GM19328 (cell line): ENCODE measurements around the gene HS1BP3.

ENCODE experiments used
- ATAC-seq: cut with Tn5 transposase; IDR thresholded peaks from one replicate; pipeline ENCODE4 v1.9.1; 2021; ENCODE audit warnings: mild to moderate bottlenecking, moderate library complexity; ENCODE audit not compliant: unreplicated experiment

HS1BP3 gene, protein sequence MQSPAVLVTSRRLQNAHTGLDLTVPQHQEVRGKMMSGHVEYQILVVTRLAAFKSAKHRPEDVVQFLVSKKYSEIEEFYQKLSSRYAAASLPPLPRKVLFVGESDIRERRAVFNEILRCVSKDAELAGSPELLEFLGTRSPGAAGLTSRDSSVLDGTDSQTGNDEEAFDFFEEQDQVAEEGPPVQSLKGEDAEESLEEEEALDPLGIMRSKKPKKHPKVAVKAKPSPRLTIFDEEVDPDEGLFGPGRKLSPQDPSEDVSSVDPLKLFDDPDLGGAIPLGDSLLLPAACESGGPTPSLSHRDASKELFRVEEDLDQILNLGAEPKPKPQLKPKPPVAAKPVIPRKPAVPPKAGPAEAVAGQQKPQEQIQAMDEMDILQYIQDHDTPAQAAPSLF

DNA sequence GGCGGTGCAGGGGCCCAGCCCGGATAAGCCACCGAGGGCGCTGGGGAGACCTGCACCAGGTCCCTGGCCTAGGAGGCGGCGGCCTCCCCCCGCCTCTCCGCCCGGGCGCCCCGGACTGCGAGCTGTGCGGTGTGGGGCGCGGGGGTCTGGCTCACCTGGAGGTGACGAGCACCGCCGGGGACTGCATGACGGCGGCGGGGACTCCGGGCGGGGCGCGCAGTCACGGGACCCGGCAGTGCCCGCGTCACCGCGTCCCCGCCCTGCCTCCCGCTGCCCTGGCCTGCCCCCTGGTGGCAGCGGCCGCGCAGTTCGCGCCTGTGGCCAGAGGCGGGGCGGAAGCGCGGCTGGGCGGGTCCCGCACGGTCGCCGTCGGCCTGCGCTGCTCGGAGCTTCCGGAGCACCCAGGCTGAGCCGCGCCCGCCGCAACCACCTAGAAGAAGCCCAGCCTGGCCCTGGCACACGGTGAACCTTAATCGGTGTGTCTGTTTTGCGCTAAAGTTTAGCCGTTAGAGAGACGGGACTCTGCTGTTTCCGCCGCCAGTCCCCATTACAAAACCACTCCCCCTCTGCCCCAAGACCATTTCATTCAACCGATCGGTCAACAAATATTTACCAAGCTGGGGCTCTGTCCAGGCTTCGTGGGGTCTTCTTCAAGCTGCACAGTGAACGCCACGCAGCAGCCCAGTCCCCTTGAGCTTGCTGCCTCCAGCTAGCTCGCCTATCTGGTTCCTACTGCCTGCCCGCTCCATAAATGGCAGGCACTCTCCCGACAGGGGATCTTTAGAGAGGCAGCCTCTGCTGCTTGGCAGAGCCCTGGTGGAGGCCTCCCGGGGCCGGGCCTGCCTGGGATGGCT is at the start of gene HS1BP3:
Gene HS1BP3, minus strand, starts transcription at position 222 of the 854 bp plus-strand sequence. Its CDS starts 35 bp downstream, at position 187.
- peak; percentile 96 for ATAC-seq

DNA sequence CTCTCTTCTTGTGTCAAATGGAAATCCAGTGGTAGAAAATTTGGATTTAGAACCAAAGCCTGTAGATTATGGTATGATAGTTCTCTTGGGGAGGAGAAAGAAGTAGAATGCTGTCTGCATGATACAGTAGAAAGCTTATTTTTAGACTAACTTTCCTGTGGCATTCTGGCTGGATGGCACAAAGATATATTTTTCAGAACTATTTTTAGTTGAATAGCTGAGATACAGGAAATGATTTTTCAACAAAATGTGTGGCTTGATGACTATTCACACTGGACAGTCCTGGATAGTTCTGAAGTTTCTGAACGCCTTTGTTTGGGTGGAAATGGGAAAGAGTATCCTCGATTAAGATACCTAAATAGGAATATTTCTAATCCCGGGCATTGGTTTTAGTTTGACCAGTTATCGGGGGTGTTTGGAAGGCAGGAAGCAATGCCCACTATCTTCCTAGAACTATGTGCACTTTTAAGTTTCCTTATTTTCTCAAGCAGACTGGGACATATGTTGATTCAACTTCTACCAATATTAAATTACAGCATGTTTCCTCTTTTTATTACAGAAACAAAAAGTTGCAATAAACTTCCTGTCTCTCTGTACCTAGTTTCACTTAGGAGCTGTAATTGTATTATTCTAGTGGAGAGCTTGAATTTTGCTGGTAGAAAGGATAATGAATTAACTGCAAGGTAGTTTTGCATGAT is 48.2 kb upstream of the HS1BP3 start:
- ATAC-seq: no peak

DNA sequence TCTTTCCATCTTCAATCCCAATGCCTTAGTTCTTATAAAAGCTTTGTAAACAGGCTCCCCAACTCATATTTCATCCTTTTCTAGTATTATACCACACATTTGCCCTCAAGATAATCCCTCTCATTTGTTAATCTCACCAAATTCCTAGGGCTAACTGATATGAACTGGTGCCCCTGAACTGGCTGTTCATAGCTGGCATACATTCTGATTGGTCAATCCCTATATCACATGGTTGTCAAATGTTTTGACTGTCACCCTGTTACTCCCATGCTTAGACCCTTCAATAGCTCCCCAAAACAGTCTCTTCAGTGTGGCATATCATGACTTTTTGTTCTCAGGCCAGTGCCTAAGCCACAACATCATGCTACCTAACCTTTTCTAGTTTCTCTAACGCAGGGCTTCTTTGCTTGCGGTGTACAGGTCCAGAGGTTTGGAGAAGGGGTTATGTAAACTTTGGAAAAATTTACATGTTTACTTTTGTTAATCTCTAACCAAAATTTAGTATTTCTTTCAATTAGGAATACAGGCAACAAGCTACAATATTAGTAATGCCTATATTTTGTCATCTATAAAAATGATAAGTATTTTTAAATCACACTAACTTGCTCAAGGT is 46.5 kb upstream of the HS1BP3 start:
- no peak for ATAC-seq

DNA sequence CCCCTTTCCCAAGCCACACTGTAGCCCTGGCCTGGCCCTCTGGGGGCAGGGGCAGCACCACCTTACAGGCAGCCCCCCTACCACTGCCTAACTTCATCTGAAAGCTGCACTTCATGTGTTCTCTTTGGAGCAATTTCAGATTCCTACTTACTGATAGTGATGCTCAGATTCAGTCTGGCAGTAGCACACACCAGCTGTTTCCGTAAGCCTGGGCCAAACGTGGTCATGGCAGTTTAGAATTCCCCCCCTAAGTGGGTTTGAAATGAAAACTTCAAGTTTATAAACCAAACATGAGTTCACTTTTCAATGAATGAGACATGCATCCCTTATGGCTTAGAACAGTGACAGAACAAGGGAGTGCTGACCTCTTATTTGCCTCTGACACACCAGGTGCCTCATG is 45.5 kb upstream of the HS1BP3 start:
- ATAC-seq: no peak

DNA sequence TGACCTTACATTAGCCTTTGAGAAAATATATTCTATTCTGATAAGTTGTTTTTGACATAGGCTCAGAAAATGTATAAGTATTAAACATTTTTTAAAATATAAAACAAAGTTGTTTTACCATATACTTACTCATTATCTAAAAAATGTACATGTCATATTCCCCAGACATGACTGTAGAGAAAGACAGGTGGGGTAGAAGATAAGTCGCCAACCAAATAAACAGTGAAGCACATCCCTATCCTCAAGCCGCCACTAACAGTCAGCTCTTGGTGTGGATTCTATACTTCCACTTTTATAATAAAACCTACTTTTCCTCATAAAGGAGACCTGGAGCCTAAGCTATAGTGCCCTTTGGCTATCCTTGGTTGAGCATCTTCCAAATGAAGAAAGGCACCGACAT is 42.4 kb upstream of the HS1BP3 start:
- ATAC-seq: no peak

DNA sequence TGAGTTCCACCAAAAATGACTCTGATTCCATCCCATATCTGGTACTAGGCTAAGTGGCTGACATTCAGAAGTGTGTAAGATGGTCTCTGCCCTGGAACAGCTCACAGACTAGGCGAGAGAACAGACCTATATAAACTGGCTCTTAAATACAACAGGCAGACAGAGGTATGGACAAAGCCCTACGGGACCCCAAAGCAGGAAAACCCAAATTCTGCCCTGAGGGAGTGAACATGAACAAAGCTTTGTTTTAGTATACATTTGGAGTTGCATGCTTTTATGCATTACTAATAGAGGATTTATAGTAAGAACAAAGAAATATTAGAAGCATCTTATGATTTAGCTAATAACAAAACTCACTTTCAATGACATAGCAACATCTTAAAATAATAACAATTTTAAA is 41.2 kb upstream of the HS1BP3 start:
- no peak for ATAC-seq

DNA sequence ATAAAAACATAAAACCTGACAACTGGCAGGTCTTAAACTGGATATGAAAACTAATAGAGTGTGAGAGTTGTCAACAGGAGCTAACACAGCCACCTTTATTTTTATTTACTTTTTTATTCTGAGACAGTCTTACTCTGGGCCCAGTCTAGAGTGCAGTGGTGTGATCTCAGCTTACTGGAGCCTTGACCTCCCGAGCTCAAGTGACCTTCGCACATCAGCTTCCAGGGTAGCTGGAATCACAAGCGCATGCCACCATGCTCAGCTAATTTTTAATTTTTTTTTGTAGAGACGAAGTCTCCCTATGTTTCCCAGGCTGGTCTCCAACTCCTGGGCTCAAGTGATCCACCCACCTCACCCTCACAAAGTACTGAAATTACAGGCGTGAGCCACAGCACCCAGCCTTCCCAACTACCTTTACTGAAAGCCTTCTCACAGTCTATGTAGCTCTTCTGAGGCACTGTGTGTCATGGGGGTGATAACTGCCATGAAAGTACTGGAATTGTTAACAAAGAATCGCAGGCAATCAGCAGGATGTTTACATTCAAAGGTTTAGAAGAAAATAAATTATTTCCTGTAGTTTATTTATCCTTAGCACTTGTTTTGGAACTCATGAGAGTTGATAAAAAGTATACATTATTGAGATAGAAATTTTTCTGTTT is 40.3 kb upstream of the HS1BP3 start:
- no peak for ATAC-seq

DNA sequence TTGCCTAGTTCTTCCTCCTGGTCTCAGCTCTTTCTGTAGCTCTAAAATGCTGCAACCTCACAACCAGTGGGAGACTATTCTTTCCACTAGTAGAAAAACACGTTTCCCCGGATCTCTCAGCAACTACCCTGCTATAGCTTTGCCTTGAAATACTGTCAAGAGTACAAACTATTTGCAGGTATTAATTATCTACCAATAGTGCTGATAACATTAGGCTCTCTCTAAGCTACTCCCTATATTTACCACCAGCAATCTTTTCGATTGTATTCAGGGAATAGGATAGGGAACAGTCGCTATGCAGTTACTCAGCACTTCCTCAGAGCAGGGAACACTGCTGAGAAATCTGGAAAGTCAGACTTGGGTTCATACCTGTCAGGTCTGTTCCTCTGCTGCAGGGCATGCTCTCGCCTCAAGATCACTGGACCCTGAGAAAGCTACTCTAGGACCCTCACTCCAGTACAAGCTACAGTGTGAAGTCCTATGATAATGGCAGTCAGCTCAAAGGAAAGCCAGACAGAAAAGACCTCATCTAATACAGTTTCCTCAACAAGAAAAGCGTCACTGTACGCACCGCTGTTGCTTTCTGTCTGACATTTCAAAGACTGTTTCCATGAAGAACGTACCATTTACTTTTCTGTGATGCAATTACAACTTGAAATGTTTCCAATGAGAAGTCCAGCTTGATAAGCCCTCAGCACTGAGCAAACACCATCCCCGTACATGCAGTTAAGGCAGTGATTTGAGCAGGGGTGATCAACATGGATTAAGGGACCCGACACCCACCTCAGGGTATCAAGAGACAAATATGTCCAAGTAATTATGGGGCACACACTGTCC is 38.7 kb upstream of the HS1BP3 start:
- no peak for ATAC-seq

DNA sequence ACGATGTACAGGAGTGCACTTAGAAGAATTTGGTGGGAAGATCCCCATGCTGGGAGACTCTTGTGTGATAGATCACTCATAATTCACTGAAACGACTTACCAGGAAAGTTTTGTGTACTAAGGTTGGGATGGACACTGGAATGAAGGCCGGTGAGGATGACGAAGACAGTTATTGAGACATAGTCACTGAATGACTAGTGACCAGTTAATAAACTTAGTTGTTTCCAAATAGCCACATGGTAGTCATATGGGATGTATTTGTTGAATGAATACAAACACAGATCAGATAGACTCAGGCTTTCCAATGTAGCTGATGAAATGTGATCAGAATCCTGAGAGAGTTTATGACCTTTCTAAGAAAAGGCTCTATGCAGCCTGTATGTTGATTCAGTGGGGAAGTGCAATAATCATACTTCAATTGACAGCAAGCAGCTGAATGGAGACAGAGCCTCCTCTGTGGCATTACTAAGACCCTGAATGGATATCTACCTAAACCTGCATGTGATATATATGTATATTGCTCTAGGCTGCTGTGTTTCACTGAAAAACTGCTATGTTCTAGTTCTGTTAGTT is 36.4 kb upstream of the HS1BP3 start:
- no peak for ATAC-seq

DNA sequence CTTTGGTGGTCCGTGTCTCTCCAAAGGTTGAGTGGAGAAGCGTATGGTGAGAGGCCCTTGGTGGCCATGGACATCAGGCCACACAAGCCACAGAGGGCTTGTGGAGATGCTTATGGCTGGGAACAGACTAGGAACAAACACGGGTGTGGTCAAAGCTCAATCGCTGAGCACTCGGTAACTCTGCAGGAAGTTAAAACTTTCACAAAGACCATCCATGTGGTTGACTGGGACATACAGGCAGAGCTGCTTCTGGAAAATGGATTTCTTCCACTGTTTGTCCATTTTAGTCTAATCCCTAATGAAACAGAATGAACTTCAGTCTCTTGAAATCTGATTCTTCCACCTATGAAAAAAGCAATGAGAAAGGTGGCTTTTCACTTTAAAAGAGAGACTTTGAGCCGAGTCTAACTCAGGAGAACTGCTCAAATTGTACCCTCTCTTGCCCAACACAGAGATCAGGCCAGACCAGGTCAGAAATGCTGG is 33.7 kb upstream of the HS1BP3 start:
- no peak for ATAC-seq

DNA sequence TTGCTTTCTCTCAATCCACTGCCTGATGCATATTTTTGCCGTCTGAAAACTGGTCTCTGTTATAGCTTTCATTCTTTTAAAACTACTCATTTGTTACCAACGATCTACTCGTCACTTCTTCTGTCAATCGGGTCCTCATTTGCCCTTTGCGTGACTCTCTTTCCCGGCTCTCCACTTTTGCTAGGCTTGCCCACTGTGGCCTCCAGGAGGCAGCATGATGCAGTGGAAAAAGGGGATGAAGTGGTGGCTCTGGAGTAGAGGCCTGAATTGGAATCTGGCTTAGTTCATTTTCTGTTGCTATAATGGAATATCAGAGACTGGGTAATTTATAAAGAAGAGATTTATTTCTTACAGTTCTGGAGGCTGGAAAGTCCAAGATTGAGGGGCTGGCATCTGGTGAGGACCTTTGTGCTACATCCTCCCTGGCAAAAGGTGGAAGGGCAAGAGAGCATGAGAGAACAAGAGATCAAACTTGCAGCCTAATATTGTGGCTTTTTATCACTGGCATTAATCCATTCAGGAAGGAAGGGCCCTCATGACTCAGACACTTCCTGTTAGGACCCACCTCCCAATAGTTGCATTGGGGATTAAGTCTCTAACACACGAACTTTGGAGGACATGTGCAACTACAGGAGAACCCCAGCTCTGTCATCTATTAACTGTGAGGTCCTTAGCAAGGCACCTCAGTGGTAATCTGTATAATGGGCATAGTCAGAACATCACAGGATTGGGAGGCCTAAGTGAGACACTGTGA is 31.4 kb upstream of the HS1BP3 start:
- no peak for ATAC-seq

DNA sequence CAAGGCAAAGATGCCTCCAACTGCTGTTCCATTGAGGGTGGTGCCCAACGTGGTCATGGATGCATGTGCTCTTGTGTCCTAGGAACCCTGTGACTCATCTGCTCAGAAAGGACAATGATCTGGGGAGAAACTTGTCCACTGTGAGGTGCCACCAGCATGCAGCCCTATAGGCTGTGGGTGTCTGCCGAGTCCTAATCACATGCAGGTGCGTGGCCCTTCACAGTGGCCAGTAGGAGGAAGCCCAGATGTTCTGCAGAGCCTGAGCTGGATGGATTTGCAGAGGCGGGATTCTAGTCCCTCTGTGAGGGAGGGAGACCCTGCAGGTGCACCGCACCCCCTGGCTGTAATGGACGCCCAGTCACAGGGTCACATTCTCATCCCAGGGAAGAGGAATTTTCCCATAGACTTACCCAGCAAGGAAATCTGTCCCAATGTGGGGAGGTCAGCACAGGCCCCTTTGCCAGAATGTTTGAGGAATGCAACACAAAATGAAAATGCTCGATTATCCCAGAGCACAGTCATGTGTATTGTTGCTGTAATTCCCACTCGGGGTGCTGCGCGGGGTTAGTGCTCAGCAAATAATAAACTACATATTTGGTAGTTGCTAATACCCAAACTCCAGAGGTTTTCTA is 30.0 kb upstream of the HS1BP3 start:
- ATAC-seq: no peak

DNA sequence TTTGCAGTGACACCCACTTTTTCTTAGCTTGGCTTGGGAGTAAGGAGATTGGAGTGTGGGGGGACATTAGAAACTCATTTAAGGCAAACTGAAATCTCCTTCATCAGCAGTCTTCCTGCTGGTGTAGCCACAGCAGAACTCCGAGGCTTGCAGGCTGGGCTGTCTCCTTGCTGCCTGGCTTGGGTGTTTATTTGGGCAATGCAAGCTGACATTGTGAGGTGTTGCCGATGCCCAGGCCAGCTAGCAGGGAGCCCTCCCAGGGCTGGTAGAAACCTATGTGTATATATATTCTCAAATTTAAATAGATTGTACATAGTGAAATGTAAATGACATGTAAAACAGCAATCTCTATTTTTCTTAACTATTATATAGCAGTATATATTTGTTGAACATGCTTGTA is 27.9 kb upstream of the HS1BP3 start:
- no peak for ATAC-seq

DNA sequence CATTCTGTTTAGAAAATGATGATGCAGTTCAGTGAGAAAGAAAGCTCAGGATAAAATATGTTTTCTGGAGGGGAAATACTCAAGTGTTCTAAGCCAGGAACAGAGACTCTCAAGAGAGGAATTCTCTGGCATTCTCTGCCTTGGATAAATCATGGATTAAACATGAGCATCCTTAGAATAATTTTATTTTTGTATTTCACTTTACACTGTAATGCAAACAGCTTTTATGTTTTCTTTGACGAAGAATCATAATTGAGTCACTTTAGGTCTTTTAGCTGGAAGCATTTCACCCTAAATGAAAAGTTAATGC is 27.1 kb upstream of the HS1BP3 start:
- no peak for ATAC-seq

DNA sequence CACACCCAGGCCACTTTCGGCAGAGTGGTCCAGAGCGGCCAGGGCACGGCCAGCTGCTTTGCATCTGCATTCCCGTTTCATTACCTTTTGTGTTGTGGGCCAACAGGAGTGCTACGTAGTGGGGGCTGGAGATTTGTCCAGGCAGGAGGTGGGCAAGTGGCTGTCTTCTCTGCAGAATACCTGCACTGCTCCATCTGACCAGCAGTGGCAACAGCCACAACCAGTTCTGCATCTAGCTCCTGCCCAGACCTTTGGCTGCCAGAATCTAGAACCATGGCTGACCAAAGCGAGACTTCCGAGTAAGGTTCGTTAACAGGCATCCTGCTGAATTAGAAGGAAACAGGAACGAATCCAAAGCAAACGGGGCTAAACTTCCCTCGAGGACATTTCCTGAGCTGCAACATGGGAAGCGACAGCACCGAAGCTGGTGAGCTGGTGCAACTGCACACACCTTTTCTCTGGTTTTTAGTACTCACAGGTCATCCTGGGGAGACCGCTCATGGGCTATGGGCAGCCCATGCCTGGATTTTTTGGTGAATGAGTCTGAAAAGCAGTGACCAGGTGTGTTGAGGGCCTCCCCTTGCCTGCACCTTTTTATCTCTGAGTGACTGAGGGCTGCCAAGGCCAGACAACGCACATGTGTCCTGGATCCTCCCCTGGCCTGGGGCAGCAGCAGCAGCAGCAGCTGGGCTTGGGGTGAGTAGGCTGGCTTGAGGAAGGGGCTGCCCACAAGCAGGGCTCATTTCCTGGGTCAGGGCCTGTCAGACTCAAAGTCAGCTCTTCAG is 26.6 kb upstream of the HS1BP3 start:
- ATAC-seq: peak; percentile 25

DNA sequence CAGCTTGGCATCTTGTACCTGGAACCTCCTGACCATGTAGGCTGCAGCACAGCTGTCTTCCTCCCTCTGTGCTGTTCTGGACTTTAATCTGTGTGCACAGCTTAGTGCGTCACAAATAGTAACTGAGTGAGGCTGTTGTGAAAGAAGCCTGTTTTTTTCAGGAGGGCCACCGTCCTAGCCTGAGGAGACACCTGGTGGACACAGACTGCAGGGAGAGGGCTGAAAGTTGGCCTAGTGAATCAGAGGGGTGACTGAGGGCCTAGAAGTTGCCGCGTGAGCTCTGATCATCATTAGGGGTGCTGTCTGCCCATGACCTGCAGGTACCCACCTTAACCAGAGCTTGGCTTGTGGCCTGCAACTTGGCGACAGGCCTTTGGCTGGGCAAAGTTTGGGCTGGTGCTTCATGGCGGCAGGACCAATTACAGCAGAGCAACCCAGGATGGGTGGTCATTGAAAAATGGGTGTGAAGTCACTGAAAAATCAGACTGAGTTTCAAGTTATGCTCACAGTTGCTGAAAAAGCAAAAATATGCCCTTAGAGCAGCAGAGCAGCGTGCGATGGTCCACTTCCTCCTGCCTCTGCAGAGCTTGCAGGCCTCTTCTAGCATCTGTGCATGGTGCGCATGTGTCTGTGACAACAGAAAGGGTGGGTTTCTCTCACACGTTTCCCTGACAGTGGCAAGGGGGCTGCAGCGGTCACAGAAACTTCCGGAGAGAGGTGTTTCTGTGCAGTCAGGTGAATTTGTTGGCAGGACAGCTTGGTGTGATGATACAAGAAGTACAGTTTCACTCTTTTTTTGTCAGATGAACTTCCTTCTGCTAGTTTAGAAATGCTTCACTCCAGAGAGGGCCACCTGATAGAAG is 25.7 kb upstream of the HS1BP3 start:
- ATAC-seq: peak; percentile 39
